Measurements from ENCODE around the gene PPP3CA.
"Not testable (repeated sequence)": the region's sequence is repeated elsewhere in the genome, so short reads cannot be mapped to it uniquely, and the experiment has no call there.

Gene PPP3CA

DNA sequence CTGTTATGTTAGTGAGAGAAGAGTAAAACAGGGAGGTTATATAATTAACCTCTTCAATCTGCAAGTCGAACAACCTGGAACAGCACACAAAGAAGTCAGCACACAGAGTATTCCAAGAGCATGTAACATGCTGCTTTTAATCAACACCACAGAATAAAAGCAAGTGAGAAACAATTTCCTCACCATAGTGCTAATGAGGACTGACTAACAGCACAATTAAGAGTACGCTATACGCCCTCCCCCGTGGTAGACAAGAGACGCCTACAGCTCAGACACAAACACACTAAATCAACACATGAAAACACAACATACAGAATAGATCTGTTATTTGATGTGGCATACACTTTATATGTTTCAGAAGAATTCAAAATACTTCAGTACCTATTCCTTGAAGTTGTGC is 103.0 kb downstream of the PPP3CA start:
- no peak for DNase-seq

- no peak for DNase-seq
These were observed 104.9 kb downstream of the PPP3CA start for GRCh38 chr4:101242441-101242840.

DNA sequence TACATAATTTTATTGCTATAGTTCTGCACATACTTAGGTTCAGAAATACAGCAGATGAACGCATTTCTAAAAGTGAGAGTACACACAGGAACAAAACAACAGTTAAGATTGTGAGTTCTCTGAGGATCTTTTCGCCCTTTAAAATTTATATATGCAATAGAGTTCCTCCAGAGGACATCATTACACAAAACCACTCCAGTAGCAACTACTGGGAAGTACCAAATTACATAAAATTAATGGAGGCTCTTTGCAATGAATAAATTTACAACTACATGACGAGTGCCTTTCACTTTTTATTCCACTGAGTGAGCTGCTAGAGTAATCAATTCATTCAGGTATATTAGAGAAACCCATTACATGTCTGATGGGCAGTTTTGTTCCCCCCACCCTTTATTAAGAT is 107.2 kb downstream of the PPP3CA start:
- no peak for DNase-seq

GRCh38 chr4:101239665-101240064 is 107.7 kb downstream of the PPP3CA start:
- DNase-seq = no peak

DNA sequence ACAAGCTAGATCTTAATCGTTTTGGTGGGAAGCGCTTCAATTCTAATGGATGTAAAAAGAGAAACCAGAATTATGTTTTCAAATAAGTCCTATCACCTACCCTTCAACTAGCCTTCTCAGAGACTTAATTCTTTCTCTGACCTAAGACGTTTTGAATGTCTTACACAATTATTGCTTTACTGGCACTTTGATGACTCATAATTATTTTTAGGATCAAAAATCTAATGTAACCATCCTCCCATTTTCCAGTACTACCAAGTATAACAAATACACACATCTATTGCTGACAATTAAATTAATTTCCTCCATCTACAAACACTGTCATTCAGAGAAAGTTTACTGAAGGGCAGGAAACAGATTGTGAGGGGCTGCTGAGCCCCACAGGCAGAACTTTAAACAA is 108.6 kb downstream of the PPP3CA start:
- no peak for DNase-seq

- no peak for DNase-seq
These were observed 109.6 kb downstream of the PPP3CA start for GRCh38 chr4:101237773-101238172.

GRCh38 chr4:101236097-101236496 is 111.2 kb downstream of the PPP3CA start:
- DNase-seq = no peak

DNA sequence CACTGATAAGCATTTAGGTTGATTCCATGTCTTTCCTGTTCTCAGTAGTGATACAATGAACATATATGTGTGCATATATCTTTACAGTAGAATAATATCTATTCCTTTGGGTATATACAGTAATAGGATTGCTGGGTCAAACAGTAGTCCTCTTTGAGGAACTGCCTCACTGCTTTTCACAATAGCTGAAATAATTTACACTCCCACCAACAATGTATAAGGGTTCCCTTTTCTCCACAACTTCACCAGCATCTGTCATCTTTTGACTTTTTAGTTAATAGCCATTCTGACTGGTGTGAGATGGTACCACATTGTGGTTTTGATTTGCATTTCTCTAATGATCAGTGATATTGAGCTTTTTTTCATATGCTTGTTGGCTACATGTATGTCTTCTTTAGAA is 113.2 kb downstream of the PPP3CA start:
- DNase-seq = not testable (repeated sequence)

DNA sequence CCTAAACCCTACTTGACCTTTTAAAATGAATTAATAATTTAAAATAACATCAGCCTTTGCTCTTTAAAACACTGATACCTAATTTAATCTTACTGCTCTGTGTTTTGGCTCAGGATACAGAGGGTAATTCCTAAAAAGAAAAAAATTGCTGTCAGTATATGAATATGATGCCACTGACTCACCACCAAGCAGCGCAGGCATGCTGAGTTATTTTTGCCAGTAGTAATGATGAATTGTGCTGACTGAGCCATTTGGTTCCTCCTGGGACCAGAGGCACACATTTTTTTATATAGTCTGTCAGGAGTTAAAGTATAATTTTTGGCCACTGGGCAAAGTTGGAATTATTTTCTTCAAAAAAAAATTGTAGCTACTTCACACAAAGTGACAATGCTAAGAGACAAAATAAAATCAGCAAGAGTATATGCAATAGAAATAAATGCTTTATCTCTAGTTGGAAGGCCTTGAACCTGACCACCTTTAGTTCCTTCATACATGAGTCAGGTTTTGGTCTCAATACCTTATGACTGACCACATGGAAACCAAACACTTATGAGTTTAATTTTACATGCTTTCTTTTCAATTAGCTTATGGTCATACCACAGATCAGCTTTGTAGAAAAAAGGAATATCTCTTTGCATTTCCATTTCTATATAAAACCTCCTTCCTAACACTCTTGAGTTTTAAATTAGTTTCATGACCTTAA is 115.1 kb downstream of the PPP3CA start:
- no peak for DNase-seq

GRCh38 chr4:101230801-101231426 is 116.4 kb downstream of the PPP3CA start:
- no peak for DNase-seq

GRCh38 chr4:101229116-101229515 is 118.2 kb downstream of the PPP3CA start:
- no peak for DNase-seq

GRCh38 chr4:101227715-101228114 is 119.6 kb downstream of the PPP3CA start:
- DNase-seq = no peak

GRCh38 chr4:101224358-101225218 is 122.7 kb downstream of the PPP3CA start:
- DNase-seq = no peak

DNA sequence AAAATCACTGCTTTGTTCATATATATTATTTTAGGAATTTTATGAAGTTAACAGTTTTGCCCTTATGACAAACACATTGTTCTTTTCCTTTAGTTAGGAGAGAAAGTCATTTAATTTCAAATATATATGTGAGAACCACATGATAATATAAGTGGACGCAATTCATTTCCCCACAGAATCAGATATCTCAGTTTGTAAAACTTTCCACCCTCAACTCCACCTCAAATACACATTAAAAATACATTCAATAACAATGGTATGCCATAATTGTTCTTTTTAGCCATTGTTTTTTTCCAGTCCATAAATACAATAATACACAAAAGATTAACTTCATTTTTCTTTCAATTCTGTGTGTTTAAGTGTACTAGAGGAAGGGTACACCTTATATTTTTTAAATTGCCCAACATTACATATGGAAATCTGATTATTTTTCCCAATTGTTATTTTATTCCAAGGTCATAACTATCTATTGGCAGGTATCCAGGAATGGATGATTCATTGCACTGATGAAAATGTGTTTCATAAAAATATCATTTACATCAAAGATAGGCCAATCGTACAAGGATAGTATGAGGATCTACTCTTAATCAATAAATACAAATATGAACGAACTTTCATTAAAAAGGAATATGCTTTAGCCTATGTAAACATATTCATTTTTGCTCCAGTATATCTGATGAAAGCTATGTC is 125.0 kb downstream of the PPP3CA start:
- DNase-seq = no peak

DNA sequence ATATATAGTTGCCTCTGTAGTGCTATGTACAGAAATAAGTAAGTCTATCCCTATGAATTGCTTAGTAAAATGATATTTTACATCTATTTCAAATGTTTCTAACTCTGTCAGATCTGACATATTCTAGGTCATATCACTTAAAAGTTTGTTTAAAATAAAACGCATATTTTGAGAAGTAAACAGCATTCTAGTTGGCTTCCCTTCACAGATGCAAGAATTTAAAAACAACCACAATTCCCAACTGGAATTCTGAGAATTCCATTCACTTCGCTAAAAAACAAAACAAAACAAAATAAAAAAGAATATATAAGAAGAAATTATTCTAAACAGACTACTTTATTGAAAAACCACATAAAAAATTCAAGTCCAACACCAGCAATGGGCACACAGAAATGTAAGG is 126.0 kb downstream of the PPP3CA start:
- no peak for DNase-seq

DNA sequence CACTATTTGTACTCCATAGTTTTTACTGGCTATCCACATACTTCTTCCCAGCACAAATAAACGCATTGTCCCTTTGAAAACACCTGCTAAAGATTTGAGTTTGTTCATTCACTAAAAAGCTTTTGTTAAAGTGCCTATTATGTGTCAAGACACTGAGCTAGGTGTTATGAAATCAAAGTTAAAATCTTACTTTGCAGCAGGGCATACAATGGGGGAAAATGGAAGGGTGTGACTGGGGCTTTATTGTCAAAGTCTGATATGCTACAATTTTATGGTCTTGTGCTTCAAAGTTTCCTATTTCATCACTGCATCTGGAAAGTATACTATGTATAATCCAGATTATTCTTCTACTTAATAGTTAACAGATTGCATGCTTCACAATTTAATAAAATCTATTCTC is 128.4 kb downstream of the PPP3CA start:
- no peak for DNase-seq

- DNase-seq = no peak
These were observed 129.0 kb downstream of the PPP3CA start for GRCh38 chr4:101218346-101218745.

DNA sequence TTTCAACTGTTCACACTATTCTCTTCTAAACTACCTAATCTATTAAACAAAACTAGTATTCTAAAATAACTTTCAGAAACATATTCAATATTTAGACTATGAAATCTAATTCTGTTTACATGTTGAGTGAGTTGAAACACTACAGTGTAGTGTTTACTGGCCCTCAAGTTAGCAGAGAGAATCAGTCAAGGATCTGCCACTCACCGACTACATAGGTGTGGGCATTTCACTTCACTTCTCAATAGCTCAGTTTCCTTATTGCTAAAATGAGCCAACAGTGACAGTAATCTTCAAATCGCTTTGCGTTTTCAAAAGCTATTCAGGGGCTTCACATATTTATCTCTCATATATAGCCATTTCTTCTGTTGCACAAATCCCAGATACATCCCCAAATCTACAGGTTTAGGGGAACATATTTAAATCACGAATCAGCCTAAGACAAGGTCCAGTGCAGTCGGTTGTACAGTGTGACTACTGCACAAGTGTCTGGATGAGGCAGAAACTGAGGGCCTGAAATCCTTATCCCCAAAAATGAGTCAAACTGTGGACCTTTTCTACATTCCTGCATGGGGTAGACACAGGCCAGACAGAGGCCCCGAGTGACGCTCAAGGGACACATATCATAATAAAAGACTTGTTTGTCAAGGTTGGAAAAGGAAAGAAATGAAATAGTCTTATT is 129.8 kb downstream of the PPP3CA start:
- DNase-seq = no peak

GRCh38 chr4:101211146-101211553 is 136.2 kb downstream of the PPP3CA start:
- no peak for DNase-seq

GRCh38 chr4:101210331-101210730 is 137.0 kb downstream of the PPP3CA start:
- DNase-seq = no peak

DNA sequence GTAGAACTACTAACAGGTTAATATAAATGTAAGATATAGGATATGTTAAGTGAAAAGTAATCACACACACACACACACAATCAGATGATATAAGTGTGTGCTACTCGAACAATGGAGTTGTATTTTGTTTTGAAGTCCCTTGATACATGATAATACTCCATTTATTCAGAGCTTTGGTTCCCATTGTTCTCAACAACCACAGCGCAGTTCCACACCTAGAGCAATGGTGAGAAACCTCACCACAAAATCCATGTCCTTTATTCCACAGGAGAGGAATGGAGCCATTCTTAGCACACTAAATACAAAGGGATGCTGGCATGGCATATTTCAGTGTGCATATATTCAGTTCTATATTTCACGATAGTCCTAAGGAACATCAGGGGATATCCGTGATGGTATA is 139.2 kb downstream of the PPP3CA start:
- DNase-seq = no peak

DNA sequence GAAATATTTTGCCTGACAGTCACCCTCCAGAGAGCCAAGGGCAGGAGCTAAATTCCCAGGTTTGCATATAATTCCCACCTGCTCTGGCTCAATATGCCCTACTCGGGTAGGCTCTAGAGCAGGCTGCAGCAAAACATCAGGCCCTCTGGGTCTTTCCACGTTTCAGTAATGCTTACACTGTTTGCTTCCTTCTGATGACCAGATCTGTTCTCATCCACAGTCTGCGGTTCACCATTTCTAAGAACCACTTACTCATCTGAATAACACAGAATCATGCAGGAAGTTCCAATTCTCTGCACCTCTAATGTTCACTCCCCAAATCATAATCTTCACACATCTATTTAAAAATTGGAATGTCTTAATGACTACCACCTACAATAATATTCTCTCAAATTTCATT is 141.4 kb downstream of the PPP3CA start:
- peak; percentile 24 to 27 for DNase-seq

GRCh38 chr4:101201421-101201820 is 145.9 kb downstream of the PPP3CA start:
- DNase-seq = no peak
